T-helper 22 cell (primary cell): ENCODE results near the gene SERPINA5.

Experiments
- DNase-seq: peaks from one replicate; pipeline ENCODE4 v3.0.0-alpha.2; 2020; ENCODE audit warnings: low read depth

Gene SERPINA5, protein sequence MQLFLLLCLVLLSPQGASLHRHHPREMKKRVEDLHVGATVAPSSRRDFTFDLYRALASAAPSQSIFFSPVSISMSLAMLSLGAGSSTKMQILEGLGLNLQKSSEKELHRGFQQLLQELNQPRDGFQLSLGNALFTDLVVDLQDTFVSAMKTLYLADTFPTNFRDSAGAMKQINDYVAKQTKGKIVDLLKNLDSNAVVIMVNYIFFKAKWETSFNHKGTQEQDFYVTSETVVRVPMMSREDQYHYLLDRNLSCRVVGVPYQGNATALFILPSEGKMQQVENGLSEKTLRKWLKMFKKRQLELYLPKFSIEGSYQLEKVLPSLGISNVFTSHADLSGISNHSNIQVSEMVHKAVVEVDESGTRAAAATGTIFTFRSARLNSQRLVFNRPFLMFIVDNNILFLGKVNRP

GRCh38 chr14:94581127-94581999, at the start of gene SERPINA5:
Gene SERPINA5, plus strand, starts transcription at chr14:94581426. Its CDS starts 5,937 bp downstream, at chr14:94587363.
- no peak for DNase-seq

DNA sequence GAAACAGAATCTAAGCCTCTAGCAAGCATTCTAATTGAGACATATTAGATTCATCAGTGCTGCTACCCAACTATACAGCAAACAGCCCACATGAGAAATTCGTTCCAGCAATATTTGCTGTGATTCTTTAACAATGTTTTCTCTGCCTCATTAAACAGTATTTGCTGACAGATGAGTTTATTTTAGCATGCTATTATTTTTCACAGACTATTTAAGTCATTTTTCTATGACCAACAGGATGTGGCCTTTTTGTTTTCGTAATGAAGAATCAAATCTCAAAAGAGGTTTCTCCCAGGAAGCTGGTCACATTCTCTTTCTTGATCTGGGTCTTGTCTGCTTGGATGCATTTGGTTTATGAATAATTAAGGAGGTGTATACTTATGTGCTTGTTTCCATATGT, 48.8 kb upstream of the SERPINA5 start:
- no peak for DNase-seq

DNA sequence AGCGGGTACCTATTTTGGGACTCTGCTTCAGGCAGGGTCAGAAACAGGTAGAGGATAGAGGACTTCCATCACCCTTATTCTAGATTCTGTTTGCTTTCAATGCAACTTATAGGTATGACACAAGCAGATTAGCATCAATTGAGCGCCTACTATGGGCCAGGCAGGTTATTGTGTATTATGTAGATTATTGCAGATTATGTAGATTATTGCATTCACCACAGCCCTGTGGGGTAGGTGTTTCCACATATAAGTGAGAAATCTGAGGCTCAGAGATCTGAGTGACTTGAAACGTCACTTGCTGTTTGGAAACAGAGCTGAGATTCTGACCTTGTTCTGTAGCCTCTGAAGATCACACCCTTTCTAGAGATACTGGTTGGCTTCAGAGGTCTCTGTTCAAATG, 45.7 kb upstream of the SERPINA5 start:
- no peak for DNase-seq

DNA sequence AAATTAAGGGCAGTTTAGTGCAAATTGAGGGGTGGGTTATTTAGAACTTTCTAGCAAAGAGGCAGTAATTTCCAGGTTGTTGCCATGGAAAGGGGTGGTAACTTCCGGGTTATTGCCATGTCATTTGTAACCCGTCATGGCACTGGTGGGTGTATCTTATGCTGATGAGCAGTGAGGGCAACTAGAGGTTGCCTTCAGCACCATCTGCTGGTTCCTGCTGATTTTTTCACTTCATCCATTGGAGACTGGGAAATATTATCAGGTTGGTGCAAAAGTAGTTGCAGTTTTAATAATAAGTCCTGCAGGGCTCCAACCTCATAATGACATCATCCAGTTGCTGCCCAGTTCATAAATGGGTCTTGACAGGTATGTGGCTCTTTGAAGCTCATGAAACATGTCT, 44.4 kb upstream of the SERPINA5 start:
- DNase-seq: no peak

DNA sequence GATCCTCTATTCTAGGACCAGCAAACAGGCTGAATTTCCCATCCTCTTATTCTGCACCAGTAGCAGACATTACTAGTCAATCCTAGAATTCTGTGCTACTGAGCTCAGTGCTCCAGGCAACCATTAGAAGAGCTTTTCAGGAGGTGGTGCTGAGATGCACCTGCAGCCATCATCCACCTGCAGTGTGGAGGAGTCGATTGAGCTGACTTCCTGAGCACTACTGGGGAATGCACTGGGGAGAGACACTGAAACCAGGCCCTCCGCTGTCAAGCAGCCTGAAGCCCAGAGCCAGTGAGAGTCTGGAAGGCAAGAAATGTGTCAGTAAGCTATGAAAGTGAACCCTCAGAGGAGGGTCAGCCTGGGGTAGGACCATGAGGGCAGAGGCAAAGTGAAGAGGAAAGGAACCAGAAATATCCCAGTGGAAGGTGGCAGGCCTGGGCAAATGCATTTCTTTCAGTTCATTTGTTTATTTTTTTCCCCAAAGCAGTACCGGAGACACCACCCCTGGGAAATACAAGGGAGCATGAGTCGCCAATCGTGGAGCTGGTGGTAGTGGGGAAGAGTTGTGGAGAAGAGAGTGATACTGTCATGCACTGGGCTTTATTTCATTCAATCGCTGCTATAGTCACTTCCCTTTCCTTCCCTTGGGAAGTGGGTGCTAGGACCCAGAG, 43.0 kb upstream of the SERPINA5 start:
- DNase-seq: no peak

- no peak for DNase-seq
Observed at GRCh38 chr14:94539181-94539580, 42.0 kb upstream of the SERPINA5 start.

DNA sequence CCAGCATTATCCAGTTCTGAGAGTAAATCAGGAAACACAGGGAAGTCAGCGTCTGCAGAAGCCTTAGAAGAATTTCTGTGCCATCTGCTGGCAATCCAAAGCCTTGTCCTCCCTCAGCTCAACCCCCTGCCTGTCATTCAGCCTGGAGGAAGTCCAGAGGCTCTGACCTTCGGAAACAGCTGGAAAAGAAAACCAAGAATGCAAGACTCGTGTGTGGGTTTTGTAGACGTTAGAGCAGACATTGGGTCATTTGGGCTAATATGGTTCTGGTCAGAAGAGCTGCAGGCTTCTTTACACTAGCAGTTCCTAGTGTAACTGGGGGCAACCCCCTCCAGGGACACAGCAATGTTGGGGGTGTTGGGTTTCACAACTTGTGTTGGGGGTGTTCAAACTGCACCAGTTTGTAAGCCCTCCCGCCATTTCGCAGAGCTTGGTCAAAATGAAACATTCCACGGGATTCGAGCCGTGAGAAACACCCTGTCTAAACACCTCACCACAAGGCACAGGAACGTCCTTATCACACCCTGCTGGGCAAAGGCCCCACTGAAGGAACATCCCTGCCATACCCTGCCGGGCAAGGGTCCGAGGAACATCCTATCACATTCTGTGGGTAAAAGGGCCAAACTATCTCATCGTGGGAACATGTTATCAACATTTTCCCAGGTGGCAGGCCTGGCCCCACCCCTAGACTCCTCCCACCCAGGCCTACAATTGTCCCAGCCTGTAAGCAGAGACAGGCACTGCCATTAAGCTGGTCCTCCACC, 41.0 kb upstream of the SERPINA5 start:
- no peak for DNase-seq

GRCh38 chr14:94541234-94541975, 39.8 kb upstream of the SERPINA5 start:
- DNase-seq: no peak

DNA sequence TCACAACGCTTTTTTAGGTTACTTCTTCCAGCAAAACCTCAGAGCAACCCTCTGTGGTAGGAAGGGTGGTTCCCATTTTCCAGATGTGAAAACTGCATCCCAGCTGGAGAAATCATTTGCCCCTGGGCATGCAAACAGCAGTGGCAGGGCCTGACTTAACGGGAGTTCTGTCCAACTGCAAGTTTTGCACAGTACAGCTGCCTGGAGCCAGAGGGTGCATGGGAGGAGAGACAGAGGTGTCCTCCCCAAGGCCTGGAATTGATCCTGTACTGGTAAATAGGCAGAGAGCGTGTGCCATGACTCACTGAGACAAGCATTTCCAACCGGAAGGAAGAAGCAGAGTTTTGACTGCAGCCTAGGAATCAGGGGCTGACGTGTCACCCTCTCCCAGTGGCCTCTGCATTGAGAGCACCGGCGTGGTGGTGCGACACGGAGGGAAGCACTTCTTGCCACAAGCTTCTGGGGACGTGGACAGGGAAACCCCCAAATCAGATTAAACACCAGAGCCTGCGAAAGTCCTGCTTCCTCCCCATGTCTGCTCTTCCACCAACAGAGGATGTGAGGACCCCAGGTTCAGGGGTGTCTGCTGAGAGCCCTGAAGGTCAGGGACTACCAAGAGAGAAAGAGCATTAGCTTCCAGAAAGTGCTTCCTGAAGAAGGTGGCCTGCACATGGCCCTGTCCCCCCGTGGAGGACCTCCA, 39.0 kb upstream of the SERPINA5 start:
- DNase-seq: no peak

DNA sequence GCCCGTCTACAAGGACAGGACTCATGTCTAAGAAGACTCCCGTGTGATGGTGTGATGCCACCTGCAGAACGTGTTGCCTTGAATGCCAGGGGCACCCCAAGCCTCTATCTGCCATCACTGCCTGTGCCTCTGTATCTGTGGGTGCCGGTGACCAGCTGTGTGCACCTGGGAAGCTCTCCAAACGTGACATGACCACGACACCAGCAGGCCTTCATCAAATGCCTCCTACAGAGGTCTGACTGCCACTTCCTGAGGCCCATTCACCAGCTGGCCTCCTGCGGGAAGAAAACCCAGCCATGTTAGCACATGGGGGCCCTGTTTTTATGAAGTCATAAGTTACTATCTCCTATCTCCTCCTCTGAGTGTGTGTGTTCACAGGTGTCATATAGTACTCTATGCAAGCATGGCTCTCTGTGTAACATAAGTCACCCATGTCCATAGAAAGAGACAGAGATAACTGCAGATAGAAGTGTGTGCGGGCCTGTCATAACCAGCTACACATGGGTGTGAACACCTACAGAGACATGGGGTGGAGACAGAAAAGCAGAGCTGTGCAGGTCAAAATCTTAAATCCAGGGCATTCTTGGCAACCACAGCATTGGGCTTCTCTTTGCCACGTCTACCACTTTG, 38.3 kb upstream of the SERPINA5 start:
- no peak for DNase-seq

- no peak for DNase-seq
Observed at GRCh38 chr14:94543449-94544124, 37.6 kb upstream of the SERPINA5 start.

DNA sequence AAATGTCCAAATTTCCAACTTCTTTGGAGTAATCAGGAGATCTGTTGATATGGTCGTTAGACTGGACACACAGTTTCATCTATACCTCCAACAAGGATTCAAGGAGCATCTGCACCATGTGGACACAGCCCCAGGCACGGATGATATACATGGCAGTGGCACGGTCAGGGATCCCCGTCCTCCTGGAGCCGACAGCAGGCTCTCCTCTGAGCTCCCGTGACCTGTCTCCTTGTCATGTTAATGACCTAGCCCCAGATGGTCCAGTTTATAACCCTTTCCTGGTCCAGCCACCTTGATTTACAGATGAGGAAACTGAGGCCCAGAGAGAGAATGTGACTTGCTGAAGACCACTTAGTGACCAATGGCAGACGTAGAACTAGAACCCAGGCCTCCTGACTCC, 36.5 kb upstream of the SERPINA5 start:
- no peak for DNase-seq

- no peak for DNase-seq
Observed at GRCh38 chr14:94545131-94545841, 35.9 kb upstream of the SERPINA5 start.

DNA sequence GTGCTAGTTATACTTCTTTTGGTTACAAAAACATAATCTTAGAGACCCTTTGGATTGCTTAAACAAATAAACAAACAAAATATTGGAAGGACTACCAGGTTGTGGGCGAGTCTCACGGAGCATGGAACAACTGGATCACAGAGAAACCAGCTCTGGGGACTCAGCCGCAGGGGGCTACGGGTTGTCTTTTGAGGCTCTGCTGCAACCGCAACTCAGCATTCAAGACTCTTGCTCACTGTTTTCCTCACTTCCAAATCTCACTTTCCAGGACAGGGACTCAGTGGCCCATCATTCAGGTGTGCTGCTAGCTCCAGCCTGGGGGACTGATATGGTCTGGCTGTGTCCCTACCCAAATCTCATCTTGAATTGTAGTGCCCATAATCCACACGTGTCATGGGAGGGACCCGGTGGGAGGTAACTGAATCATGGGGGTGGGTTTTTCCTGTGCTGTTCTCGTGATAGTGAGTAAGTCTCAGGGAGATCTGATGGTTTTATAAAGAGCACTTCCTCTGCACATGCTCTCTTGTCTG, 34.0 kb upstream of the SERPINA5 start:
- no peak for DNase-seq

- no peak for DNase-seq
Observed at GRCh38 chr14:94547726-94548125, 33.5 kb upstream of the SERPINA5 start.

GRCh38 chr14:94548131-94548998, 32.9 kb upstream of the SERPINA5 start:
- DNase-seq: no peak
